Gastroesophageal sphincter (tissue), 3 donors: ENCODE data around the gene UGT1A8.

Source experiments
- EP300 ChIP-seq: sonication (generic); formaldehyde crosslinking; IDR thresholded peaks from one replicate; pipeline ENCODE4 v1.6.1; 2017; ENCODE audit warnings: antibody characterized with exemption, mild to moderate bottlenecking
- POLR2A ChIP-seq, 2 donors: fragments of 450-650 bp; IDR thresholded peaks; one replicate each; pipeline ENCODE4 v1.6.1; 2017; ENCODE audit warnings: antibody characterized with exemption in 2 of 2, mild to moderate bottlenecking in 2 of 2, moderate library complexity in 1 of 2
- POLR2AphosphoS5 ChIP-seq: sonication (generic); formaldehyde crosslinking; IDR thresholded peaks from one replicate; pipeline ENCODE4 v1.6.1; 2017; ENCODE audit warnings: antibody characterized with exemption
- TF ChIP-seq, protein P1 (sequence below), 4 experiments: fragments of 200-600 bp in 2 of 4; fragments of 450-650 bp in 2 of 4; sonication (generic) in 1 of 4; IDR thresholded peaks; one replicate each; pipeline ENCODE4 v1.5.1; 2017 to 2019; ENCODE audit warnings: antibody characterized with exemption in 4 of 4, mild to moderate bottlenecking in 2 of 4, moderate library complexity in 2 of 4

DNA sequence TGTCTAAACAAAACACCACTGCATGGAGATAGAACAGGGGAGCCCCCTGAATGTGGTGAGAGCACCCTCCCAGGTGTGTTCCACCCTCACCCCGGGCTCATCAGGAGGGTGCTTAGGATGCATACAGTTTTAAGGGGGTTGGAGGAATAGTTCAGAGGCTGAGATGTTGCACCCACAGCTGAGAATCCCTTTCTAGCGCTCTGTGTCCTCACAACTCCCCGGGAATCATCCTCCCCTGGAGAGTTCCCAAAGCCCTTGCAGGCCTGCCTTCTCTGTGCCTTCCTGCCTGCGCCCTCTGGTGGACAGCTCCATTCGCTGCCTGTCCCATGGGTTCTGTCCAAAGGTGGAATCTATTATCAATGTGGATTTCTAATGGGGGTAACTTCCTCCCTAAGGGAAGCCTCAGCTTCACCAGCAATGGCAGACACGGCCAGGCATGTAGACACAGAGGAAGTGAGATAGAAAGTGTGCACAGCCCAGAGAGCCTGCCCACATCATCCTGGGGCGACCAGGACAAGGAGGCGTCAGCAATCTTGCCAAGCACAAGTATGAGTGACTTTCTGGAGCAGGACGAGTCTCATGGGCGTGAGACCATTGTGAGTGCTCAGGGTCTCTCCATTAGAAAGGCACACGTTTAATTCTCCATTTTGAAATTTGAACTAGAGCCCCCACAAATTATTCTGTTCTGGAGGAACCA lies 94.0 kb downstream of the UGT1A8 start:
- TF ChIP-seq, protein P1, sequence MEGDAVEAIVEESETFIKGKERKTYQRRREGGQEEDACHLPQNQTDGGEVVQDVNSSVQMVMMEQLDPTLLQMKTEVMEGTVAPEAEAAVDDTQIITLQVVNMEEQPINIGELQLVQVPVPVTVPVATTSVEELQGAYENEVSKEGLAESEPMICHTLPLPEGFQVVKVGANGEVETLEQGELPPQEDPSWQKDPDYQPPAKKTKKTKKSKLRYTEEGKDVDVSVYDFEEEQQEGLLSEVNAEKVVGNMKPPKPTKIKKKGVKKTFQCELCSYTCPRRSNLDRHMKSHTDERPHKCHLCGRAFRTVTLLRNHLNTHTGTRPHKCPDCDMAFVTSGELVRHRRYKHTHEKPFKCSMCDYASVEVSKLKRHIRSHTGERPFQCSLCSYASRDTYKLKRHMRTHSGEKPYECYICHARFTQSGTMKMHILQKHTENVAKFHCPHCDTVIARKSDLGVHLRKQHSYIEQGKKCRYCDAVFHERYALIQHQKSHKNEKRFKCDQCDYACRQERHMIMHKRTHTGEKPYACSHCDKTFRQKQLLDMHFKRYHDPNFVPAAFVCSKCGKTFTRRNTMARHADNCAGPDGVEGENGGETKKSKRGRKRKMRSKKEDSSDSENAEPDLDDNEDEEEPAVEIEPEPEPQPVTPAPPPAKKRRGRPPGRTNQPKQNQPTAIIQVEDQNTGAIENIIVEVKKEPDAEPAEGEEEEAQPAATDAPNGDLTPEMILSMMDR (IDR thresholded peaks at IDR 0.05): peak; percentile 17 to 64 (median 50)
- TF ChIP-seq POLR2A (IDR thresholded peaks at IDR 0.05): no peak
- no peak for TF ChIP-seq EP300
- TF ChIP-seq POLR2AphosphoS5: no peak
